Naive thymus-derived CD8-positive, alpha-beta T cell (primary cell): Measurements from ENCODE around the gene YWHAG. TPM values are rescaled to one million over a fixed set of nuclear protein-coding genes. Genes with fewer than 3 reads are reported as not detected.
A peak's percentile ranks its signal among the peaks of the same experiment; 100 is the strongest.

Experiments used
- ATAC-seq, 2 donors: fragments of 150-1000 bp; cut with Tn5 transposase in 1 of 2; sonication (Bioruptor Pico), chemical (Tn5 transposase) in 1 of 2; 1 replicate in 1 of 2; 2 replicates in 1 of 2; pipeline ENCODE4 v1.10.0; 2021; ENCODE audit warnings: mild to moderate bottlenecking in 2 of 2, moderate library complexity in 2 of 2
- POLR2A ChIA-PET: fragments of 350-600 bp; sonication (Branson Sonifier 250); formaldehyde crosslinking; loops from one replicate; lab custom pipeline; 2021; ENCODE audit warnings: antibody characterized with exemption; lab: Charles Lee
- DNase-seq, 10 donors: peaks; one replicate each; pipeline versions ENCODE4 v3.0.0 to v3.0.0-alpha.2; 2020 to 2022
- H3K27ac Mint-ChIP-seq, 10 donors: one replicate each; pipeline ENCODE4 v1.8.0; 2020 to 2022; ENCODE audit warnings: mild to moderate bottlenecking in 10 of 10, mixed read lengths in 10 of 10, moderate library complexity in 4 of 10, inconsistent platforms in 1 of 10
- H3K27me3 Mint-ChIP-seq, 5 donors: one replicate each; pipeline ENCODE4 v1.8.0; 2021 to 2022; ENCODE audit warnings: mixed read lengths in 5 of 5
- H3K36me3 Mint-ChIP-seq, 3 donors: one replicate each; pipeline ENCODE4 v1.8.0; 2020 to 2022; ENCODE audit warnings: mixed read lengths in 3 of 3, mild to moderate bottlenecking in 2 of 3, inconsistent platforms in 1 of 3
- H3K4me1 Mint-ChIP-seq, 4 donors: one replicate each; pipeline ENCODE4 v1.8.0; 2021 to 2022; ENCODE audit warnings: mixed read lengths in 4 of 4
- H3K4me3 Mint-ChIP-seq, 10 donors: one replicate each; pipeline ENCODE4 v1.8.0; 2020 to 2022; ENCODE audit warnings: mild to moderate bottlenecking in 10 of 10, mixed read lengths in 10 of 10, moderate library complexity in 6 of 10, inconsistent platforms in 1 of 10
- H3K9me3 Mint-ChIP-seq, 9 donors: one replicate each; pipeline ENCODE4 v1.8.0; 2020 to 2022; ENCODE audit warnings: mixed read lengths in 9 of 9, mild to moderate bottlenecking in 3 of 9, inconsistent platforms in 1 of 9, moderate library complexity in 1 of 9
- polyA plus RNA-seq, 3 donors: library from polyadenylated mRNA; unstranded; fragments of 300-500 nt; fragmentation: Illumina TruSeq; gene quantifications; one replicate each; pipeline ENCODE4 v1.2.3, GENCODE V29; 2021
- total RNA-seq, 8 experiments: library from RNA in 2 of 8; stranded (reverse) in 2 of 8; gene quantifications; one replicate each; pipeline ENCODE4 v1.2.3 and lab custom pipeline; 2021 to 2026

Gene YWHAG
- total and polyA plus RNA-seq, 5 experiments from 2014 or later, result 1.4 to 38.2 (median 1.9) TPM

DNA sequence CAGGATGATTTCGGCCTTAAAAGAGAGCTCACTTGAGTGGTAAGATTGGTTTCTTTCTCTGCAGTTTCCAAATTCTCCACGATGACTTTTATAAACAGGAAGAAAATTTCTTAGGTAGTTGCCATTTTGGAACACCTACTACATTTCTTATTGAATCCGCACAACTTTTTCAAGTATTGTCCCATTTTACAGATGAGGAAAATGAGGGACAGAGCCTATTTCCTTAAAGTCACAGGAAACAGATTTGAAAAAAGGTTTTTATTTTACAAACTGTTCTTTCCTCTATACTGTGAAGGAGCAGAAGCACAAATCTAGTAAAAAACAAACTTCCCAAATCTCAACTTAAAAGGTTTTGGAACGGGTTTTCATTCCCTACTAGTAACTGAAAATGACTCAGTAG, 2.7 kb downstream of the YWHAG start:
- POLR2A ChIA-PET, result interaction anchor here (2.2 kb wide), 1 partner anchor 38 kb away, joined by 7 read pairs; no protein-coding TSS in a partner anchor
- H3K27ac Mint-ChIP-seq, result peak overlapping the region in 1 of 10 donors; percentile 2

DNA sequence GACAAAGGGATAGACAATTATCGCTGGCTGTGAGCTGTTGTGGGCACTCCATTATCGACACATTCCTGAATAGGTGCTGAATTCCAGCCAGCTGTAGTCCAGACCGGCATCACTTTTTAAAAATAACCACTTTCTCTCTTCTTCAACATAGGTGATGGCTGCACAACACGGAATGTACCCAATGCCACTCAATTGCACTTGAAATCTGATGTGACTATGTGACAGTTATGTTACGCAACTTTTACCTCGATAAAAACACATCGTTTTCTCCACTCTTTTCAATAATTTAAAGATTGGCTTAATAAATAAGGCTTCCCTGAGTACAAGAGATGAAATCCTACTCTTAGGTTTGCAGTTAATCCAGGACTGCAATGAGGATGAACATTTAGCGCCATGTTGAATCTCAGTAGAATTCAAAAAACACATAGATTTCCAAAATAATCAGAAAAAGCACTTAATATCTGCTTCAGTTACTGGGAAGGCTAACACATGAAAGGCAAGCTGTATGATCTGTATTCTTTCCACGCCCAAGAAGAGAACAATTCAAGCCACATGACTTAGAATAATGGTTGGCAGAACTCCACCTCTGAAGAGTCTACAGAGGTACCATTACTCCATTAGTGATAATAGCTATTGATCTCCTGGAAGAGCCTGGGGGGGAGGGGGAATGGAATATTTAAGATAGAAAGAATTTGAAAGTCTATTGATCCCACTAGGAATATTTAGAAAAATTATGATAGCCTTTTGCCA, 3.6 kb downstream of the YWHAG start:
- ATAC-seq (no peak), DNase-seq (no peak)
- Mint-ChIP-seq H3K27me3 (no peaks in the 10 kb centered on the region), H3K27ac (peak overlapping the region in 3 of 10 donors; percentile 2 to 27 (median 10)), H3K4me1 (peaks cover 21 to 71% (median 64%) of the 10 kb centered on the region in 4 donors), H3K4me3 (peak overlapping the region in 4 of 10 donors; percentile 6 to 27 (median 16)), H3K36me3 (peaks cover 0 to 34% (median 16%) of the 10 kb centered on the region in 3 donors), H3K9me3 (no peaks in the 10 kb centered on the region)
- POLR2A ChIA-PET, result interaction anchor here (1.0 kb wide), 1 partner anchor 37 kb away, joined by 4 read pairs; no protein-coding TSS in a partner anchor

More for the DNA sequence above, 2.7 kb downstream of the YWHAG start:
- H3K4me1 Mint-ChIP-seq, result peaks cover 20 to 65% (median 58%) of the 10 kb centered on the region in 4 donors
- peak overlapping the region in 9 of 10 donors; percentile 1 to 64 (median 21) for H3K4me3 Mint-ChIP-seq
- no peak for DNase-seq
- H3K36me3 Mint-ChIP-seq, result peaks cover 0 to 27% (median 16%) of the 10 kb centered on the region in 3 donors
- H3K9me3 Mint-ChIP-seq, result no peaks in the 10 kb centered on the region
- ATAC-seq, result no peak
- H3K27me3 Mint-ChIP-seq, result no peaks in the 10 kb centered on the region

DNA sequence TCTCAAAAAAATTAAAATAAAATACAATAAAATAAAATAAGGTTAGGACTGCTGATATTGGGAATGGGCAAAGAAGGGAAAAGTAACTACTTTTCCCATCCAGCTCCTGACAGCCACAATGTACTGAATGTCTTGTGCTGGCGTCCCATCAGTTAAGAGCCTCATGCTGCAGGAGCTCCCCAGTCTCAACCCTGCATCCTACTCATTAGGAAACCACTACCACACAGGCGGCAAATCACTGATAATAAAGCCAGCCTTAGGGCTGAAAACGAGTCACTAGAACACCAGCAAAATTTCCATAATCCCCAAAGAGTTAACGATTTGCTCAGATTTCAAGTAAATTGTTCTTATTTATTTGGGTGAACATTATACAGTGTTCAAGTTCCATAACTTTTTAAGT, 4.3 kb downstream of the YWHAG start:
- Mint-ChIP-seq H3K36me3 (peaks cover 0 to 40% (median 16%) of the 10 kb centered on the region in 3 donors), H3K4me1 (peaks cover 23 to 73% (median 64%) of the 10 kb centered on the region in 4 donors), H3K27ac (no peak overlapping the region), H3K4me3 (no peak overlapping the region), H3K9me3 (no peaks in the 10 kb centered on the region), H3K27me3 (no peaks in the 10 kb centered on the region)
- no peak for DNase-seq
- ATAC-seq, result no peak
- POLR2A ChIA-PET, result no interaction called here

DNA sequence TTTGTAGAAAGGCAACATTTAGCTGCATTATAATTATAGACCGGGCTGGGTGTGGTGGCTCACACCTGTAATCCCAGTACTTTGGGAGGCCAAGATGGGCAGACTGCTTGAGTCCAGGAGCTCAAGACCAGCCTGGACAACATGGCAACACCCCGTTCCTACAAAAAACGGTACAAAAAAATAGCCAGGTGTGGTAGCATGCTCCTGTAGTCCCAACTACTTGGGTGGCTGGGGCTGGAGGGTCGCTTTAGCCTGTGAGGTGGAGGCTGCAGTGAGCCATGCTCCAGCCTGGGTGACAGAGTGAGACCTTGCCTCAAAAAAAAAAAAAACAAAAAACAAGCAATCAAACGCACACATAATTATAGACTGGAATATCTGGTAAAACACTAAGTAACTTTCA, 5.0 kb downstream of the YWHAG start:
- no peak for DNase-seq

DNA sequence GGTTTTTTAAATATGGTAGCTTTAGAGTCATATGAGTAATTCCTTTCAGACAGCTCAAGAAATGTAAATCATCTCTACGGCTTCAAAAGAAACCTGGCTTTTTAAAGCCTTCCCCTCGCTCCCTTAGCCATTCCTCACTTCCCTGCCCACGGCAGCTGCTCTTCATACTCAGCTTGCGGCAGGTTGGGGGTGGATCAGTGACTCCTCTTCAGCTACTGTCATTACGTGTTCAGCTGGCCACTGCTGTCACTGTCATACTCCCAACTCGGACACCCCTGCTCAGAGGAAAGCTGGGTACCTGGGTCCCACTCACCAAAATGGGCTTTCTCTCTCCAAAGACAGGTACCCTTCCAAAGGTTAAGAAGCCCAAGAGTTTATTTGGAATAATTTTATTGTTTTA, 6.6 kb downstream of the YWHAG start:
- DNase-seq (no peak), ATAC-seq (no peak)
- peaks cover 23 to 76% (median 65%) of the 10 kb centered on the region in 4 donors for H3K4me1 Mint-ChIP-seq
- no peaks in the 10 kb centered on the region for H3K9me3 Mint-ChIP-seq
- H3K27ac Mint-ChIP-seq, result peak overlapping the region in 2 of 10 donors; percentile 11 to 73
- no peak overlapping the region for H3K4me3 Mint-ChIP-seq
- peaks cover 0 to 58% (median 19%) of the 10 kb centered on the region in 3 donors for H3K36me3 Mint-ChIP-seq
- H3K27me3 Mint-ChIP-seq, result no peaks in the 10 kb centered on the region
- POLR2A ChIA-PET, result no interaction called here

More for the DNA sequence above, 5.0 kb downstream of the YWHAG start:
- H3K27me3 Mint-ChIP-seq, result no peaks in the 10 kb centered on the region
- POLR2A ChIA-PET, result interaction anchor here (0.6 kb wide), 1 partner anchor 13 kb away, joined by 3 read pairs; no protein-coding TSS in a partner anchor
- no peak for ATAC-seq
- no peak overlapping the region for H3K27ac Mint-ChIP-seq
- no peaks in the 10 kb centered on the region for H3K9me3 Mint-ChIP-seq
- H3K36me3 Mint-ChIP-seq, result peaks cover 0 to 48% (median 16%) of the 10 kb centered on the region in 3 donors
- H3K4me3 Mint-ChIP-seq, result no peak overlapping the region
- H3K4me1 Mint-ChIP-seq, result peaks cover 25 to 75% (median 63%) of the 10 kb centered on the region in 4 donors

DNA sequence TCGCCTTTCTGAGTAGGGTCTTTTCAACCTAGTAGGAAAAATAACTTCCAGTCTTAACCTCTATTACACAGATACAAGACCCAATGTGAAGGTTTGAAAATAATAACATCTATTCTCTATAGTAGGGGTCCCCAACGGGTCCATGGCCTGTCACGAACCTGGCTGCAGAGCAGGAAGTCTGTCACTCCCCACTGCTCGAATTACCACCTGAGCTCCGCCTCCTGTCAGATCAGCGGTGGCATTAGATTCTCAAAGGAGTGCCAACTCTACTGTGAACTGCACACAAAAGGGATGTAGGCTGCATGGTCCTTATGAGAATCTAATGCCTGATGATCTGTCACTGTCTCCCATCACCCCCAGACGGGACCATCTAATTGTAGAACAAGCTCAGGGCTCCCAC, 7.4 kb downstream of the YWHAG start:
- H3K4me1 Mint-ChIP-seq, result peaks cover 31 to 78% (median 66%) of the 10 kb centered on the region in 4 donors
- H3K27ac Mint-ChIP-seq, result peak overlapping the region in 7 of 10 donors; percentile 20 to 57 (median 39)
- H3K9me3 Mint-ChIP-seq, result no peaks in the 10 kb centered on the region
- peaks cover 4 to 66% (median 19%) of the 10 kb centered on the region in 3 donors for H3K36me3 Mint-ChIP-seq
- H3K27me3 Mint-ChIP-seq, result no peaks in the 10 kb centered on the region
- POLR2A ChIA-PET, result no interaction called here
- DNase-seq (no peak), ATAC-seq (no peak)
- peak overlapping the region in 3 of 10 donors; percentile 3 to 58 (median 14) for H3K4me3 Mint-ChIP-seq

DNA sequence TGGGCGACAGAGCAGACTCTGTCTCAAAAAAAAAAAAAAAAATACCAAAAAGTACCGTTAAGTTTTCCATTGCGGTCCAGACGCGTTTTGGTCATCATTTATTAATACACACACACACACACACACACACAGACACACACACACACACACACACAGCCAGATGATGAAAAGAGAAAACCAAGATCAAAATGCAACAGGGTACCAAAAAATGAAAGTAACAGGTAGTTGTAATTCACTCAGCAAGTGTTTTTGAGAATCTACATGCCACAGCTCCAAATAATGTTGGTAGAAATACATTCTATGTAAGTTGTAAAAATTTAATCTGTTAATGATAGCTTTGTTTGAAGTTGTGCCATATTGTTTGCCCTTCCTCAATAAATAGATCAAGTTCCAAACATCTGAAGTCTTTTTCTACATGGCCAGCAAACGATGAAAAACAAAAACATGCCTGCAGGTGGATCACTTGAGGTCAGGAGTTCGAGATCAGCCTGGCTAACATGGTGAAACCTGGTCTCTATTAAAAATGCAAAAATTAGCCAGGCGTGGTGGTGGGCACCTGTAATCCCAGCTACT, 9.4 kb downstream of the YWHAG start:
- POLR2A ChIA-PET, result interaction anchor here (1.0 kb wide), 1 partner anchor 9 kb away, joined by 6 read pairs; the partner anchor contains the start of gene YWHAG
- Mint-ChIP-seq H3K27ac (peak overlapping the region in 2 of 10 donors; percentile 33 to 41), H3K27me3 (no peaks in the 10 kb centered on the region), H3K36me3 (peaks cover 4 to 65% (median 9%) of the 10 kb centered on the region in 3 donors), H3K9me3 (no peaks in the 10 kb centered on the region), H3K4me3 (no peak overlapping the region), H3K4me1 (peaks cover 32 to 74% (median 62%) of the 10 kb centered on the region in 4 donors)
- ATAC-seq (no peak), DNase-seq (no peak)

DNA sequence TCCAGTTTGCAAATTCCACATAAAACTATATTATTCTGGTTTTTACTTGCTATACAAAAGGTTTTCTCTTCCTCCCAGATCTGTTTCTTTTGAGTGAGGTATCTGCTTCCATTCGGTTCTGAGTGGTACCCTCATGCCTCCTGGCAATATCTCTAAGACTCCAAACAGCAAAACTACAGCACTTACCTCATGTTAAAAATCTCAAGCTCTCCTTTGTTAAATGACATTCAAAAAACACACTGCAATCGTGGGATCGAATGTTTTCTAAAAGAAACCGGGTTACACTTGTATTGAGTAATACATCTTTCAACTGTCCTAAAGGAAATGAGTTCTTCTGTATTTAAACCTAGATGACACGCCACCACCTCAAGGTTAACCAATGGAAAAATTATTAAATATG, 11.1 kb downstream of the YWHAG start:
- H3K4me3 Mint-ChIP-seq, result peak overlapping the region in 4 of 10 donors; percentile 2 to 46 (median 21)
- H3K36me3 Mint-ChIP-seq, result peaks cover 4 to 76% (median 14%) of the 10 kb centered on the region in 3 donors
- H3K27ac Mint-ChIP-seq, result peak overlapping the region in 6 of 10 donors; percentile 3 to 84 (median 51)
- H3K9me3 Mint-ChIP-seq, result no peaks in the 10 kb centered on the region
- no peak for DNase-seq
- H3K27me3 Mint-ChIP-seq, result no peaks in the 10 kb centered on the region
- peaks cover 36 to 79% (median 67%) of the 10 kb centered on the region in 4 donors for H3K4me1 Mint-ChIP-seq
- POLR2A ChIA-PET, result interaction anchor here (0.5 kb wide), 1 partner anchor 202 kb away, joined by 3 read pairs; no protein-coding TSS in a partner anchor
- ATAC-seq, result no peak

DNA sequence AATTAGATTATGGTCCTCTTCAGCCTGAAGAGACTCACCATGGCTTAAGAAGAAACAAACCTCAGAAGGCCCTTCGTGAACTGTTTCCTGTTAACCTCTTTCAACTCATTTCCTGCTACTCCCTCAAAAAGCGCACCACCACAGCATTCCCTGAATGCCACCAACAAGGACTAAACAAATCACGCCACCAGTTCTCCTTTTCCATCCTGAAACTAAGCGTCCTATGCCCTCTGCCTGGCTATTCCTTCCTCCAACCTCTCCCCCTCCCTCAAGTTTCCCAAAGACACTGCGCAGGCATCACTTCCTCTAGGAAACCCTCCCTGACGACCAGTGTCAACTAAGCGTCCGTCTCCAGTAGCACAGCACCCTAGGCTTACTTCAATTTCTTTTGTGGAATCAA, 12.0 kb downstream of the YWHAG start:
- DNase-seq (no peak), ATAC-seq (peak in 1 of 2 donors; percentile 33)
- H3K27me3 Mint-ChIP-seq, result no peaks in the 10 kb centered on the region
- POLR2A ChIA-PET, result no interaction called here
- H3K27ac Mint-ChIP-seq, result peak overlapping the region in 9 of 10 donors; percentile 21 to 89 (median 79)
- no peaks in the 10 kb centered on the region for H3K9me3 Mint-ChIP-seq
- peak overlapping the region; percentile 24 to 88 (median 47) for H3K4me3 Mint-ChIP-seq
- H3K36me3 Mint-ChIP-seq, result peaks cover 4 to 83% (median 14%) of the 10 kb centered on the region in 3 donors
- H3K4me1 Mint-ChIP-seq, result peaks cover 43 to 80% (median 67%) of the 10 kb centered on the region in 4 donors

DNA sequence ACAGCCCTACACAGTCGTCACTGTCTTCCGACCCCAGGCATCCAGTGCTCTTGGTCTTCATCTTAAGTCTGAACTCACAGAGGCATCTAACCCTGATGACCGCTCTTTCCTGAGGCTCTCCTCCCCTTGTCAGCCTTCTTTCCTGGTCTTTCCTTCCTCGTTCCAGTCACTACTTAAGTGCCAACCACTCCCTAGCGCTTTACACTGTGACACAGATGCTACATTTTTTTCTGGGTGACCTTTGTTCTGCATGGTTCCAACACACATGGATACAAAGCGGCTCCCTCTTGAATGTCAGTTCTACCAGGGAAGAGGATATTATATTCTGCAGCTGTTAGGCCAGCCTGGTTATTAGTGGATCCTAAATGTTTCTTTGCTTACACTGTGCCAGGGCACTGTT, 12.7 kb downstream of the YWHAG start:
- POLR2A ChIA-PET, result no interaction called here
- Mint-ChIP-seq H3K4me3 (peak overlapping the region in 4 of 10 donors; percentile 39 to 88 (median 47)), H3K36me3 (peaks cover 4 to 85% (median 14%) of the 10 kb centered on the region in 3 donors), H3K27me3 (no peaks in the 10 kb centered on the region), H3K27ac (peak overlapping the region in 7 of 10 donors; percentile 19 to 84 (median 75)), H3K4me1 (peaks cover 38 to 79% (median 64%) of the 10 kb centered on the region in 4 donors), H3K9me3 (no peaks in the 10 kb centered on the region)
- ATAC-seq (no peak), DNase-seq (no peak)

DNA sequence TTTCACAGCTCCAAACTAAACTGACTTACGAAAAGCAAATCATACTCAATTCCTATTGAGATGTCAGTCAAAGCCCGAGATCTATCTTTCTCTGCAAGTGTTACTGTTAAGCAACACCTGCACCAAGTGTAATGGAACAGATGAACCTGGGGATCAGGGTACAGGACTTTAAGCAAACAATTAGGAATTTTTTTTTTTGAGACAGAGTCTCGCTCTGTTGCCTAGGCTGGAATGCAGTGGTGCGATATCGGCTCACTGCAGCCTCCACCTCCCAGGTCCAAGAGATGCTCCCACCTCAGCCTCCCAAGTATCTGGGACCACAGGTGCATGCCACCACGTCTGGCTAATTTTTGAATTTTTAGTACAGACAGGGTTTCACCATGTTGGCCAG, 14.9 kb downstream of the YWHAG start:
- peaks cover 39 to 80% (median 70%) of the 10 kb centered on the region in 4 donors for H3K4me1 Mint-ChIP-seq
- POLR2A ChIA-PET, result no interaction called here
- DNase-seq (no peak), ATAC-seq (no peak)
- H3K27me3 Mint-ChIP-seq, result no peaks in the 10 kb centered on the region
- H3K27ac Mint-ChIP-seq, result no peak overlapping the region
- no peaks in the 10 kb centered on the region for H3K9me3 Mint-ChIP-seq
- no peak overlapping the region for H3K4me3 Mint-ChIP-seq
- peaks cover 4 to 79% (median 18%) of the 10 kb centered on the region in 3 donors for H3K36me3 Mint-ChIP-seq

DNA sequence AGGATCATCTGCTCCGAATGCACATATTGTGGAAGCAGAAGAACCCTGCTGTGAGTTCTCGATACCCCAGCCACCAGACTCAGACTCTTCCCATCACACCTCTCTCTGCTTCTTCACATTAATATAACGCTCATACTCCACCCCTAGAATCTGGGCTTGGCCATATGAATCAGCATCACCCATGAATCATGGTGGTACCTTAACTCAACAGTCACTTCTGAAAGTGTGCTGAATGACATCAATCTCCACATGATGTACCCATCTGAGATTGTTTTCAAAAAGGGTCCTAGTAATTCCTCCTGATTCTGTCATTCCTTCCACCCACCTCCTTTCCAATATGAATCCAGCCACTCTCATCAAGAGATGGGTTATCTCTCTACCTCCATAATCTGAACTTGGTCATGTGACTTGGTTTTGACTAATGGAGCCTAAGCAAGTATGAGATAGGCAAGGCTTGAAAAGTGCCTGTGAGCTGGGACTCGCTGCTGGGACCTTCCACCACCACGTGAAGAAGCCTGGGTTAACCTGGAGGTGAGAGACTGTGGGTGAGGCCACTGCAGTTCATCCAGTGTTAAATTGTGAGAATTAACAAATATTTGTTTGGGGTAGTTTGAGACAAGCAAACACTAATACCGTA, 15.4 kb downstream of the YWHAG start:
- ATAC-seq, result no peak
- no peaks in the 10 kb centered on the region for H3K27me3 Mint-ChIP-seq
- no peaks in the 10 kb centered on the region for H3K9me3 Mint-ChIP-seq
- peaks cover 41 to 83% (median 73%) of the 10 kb centered on the region in 4 donors for H3K4me1 Mint-ChIP-seq
- H3K36me3 Mint-ChIP-seq, result peaks cover 4 to 76% (median 19%) of the 10 kb centered on the region in 3 donors
- no peak overlapping the region for H3K27ac Mint-ChIP-seq
- H3K4me3 Mint-ChIP-seq, result peak overlapping the region in 1 of 10 donors; percentile 48
- POLR2A ChIA-PET, result no interaction called here
- DNase-seq, result no peak
